Measurements from ENCODE around the gene DHX15. TPM values are rescaled to one million over a fixed set of nuclear protein-coding genes. Genes with fewer than 3 reads are reported as not detected.

The DHX15 gene
- total RNA-seq, 4 donors from 2014 or later: 118 to 203 (median 170) TPM

DNA sequence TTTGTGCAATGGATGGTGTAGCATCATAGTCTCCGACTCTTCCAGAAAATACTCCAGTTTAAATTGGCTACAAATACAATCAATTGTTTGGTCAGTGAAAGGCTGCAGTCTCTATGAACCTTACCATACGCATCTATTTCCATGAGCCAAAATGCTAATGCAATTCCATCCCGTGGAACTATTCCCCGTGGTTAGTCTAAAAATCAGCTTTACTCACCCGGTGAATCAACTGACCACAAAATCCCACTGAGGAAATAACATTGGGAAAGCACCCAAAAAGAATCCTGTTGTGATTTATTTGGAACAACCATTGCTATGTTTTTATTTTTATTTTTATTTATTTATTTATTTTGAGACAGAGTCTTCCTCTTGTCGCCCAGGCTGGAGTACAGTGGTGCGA lies 87.1 kb downstream of the DHX15 start:
- H3K4me3 ChIP-seq: no peak overlapping the region
- no peaks in the 10 kb centered on the region for H3K4me1 ChIP-seq
- TF ChIP-seq EP300 (IDR thresholded peaks at IDR 0.05; ENCODE audit: low read depth) (no peak), POLR2AphosphoS5 (IDR thresholded peaks at IDR 0.05) (no peak), POLR2A (IDR thresholded peaks at IDR 0.05) (no peak)
- TF ChIP-seq, protein P1, sequence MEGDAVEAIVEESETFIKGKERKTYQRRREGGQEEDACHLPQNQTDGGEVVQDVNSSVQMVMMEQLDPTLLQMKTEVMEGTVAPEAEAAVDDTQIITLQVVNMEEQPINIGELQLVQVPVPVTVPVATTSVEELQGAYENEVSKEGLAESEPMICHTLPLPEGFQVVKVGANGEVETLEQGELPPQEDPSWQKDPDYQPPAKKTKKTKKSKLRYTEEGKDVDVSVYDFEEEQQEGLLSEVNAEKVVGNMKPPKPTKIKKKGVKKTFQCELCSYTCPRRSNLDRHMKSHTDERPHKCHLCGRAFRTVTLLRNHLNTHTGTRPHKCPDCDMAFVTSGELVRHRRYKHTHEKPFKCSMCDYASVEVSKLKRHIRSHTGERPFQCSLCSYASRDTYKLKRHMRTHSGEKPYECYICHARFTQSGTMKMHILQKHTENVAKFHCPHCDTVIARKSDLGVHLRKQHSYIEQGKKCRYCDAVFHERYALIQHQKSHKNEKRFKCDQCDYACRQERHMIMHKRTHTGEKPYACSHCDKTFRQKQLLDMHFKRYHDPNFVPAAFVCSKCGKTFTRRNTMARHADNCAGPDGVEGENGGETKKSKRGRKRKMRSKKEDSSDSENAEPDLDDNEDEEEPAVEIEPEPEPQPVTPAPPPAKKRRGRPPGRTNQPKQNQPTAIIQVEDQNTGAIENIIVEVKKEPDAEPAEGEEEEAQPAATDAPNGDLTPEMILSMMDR (IDR thresholded peaks at IDR 0.05): no peak
- H3K9me3 ChIP-seq: no peaks in the 10 kb centered on the region
- no peak overlapping the region for H3K27ac ChIP-seq
- 88 to 91% methylated on average over 4 to 7 of the region's 7 CpGs for WGBS, 2 donors (ENCODE audit: low coverage in 1 of 2)
- intact Hi-C loops (cut with DNase I; ENCODE audit: low total_unique reads) (no loop called here), in situ Hi-C loops (cut with MboI; ENCODE audit: low pct_ligation_motif_present in 1 of 4, low pct_unique_long_range_greater_than_20kb in 1 of 4, low sequenced_read_pairs in 3 of 4) (loop anchor here in 3 of 4 donors (25.0 kb wide), 3 partner anchors 190 to 415 kb away; partner anchors contain the start of gene CCDC149 (in 1 of the 3))
- no peak for DNase-seq
- H3K36me3 ChIP-seq: no peaks in the 10 kb centered on the region
- no peaks in the 10 kb centered on the region for H3K27me3 ChIP-seq

GRCh38 chr4:24496597-24496996 lies 87.8 kb downstream of the DHX15 start:
- no peak for DNase-seq
- TF ChIP-seq, protein P1 (IDR thresholded peaks at IDR 0.05): no peak
- TF ChIP-seq POLR2A (IDR thresholded peaks at IDR 0.05) (no peak), POLR2AphosphoS5 (IDR thresholded peaks at IDR 0.05) (no peak), EP300 (IDR thresholded peaks at IDR 0.05; ENCODE audit: low read depth) (no peak)
- in situ Hi-C loops (cut with MboI; ENCODE audit: low pct_ligation_motif_present in 1 of 4, low pct_unique_long_range_greater_than_20kb in 1 of 4, low sequenced_read_pairs in 3 of 4): loop anchor here in 3 of 4 donors (25.0 kb wide), 3 partner anchors 191 to 416 kb away; partner anchors contain the start of gene CCDC149 (in 1 of the 3)
- intact Hi-C loops (cut with DNase I; ENCODE audit: low total_unique reads): no loop called here
- no peak overlapping the region for H3K27ac ChIP-seq
- 81 to 87% methylated on average over 6 of the region's 6 CpGs for WGBS, 2 donors (ENCODE audit: low coverage in 1 of 2)
- no peaks in the 10 kb centered on the region for H3K9me3 ChIP-seq
- no peak overlapping the region for H3K4me3 ChIP-seq
- H3K27me3 ChIP-seq: no peaks in the 10 kb centered on the region
- H3K4me1 ChIP-seq: no peaks in the 10 kb centered on the region
- H3K36me3 ChIP-seq: no peaks in the 10 kb centered on the region

GRCh38 chr4:24495388-24495787 lies 89.0 kb downstream of the DHX15 start:
- in situ Hi-C loops (cut with MboI; ENCODE audit: low pct_ligation_motif_present in 1 of 4, low pct_unique_long_range_greater_than_20kb in 1 of 4, low sequenced_read_pairs in 3 of 4) (loop anchor here in 3 of 4 donors (25.0 kb wide), 3 partner anchors 192 to 417 kb away; partner anchors contain the start of gene CCDC149 (in 1 of the 3)), intact Hi-C loops (cut with DNase I; ENCODE audit: low total_unique reads) (no loop called here)
- DNase-seq: no peak
- TF ChIP-seq POLR2A (IDR thresholded peaks at IDR 0.05) (no peak), EP300 (IDR thresholded peaks at IDR 0.05; ENCODE audit: low read depth) (no peak), POLR2AphosphoS5 (IDR thresholded peaks at IDR 0.05) (no peak)
- TF ChIP-seq, protein P1 (IDR thresholded peaks at IDR 0.05): no peak
- Histone ChIP-seq H3K9me3 (no peaks in the 10 kb centered on the region), H3K4me3 (no peak overlapping the region), H3K36me3 (no peaks in the 10 kb centered on the region), H3K4me1 (no peaks in the 10 kb centered on the region), H3K27ac (no peak overlapping the region), H3K27me3 (no peaks in the 10 kb centered on the region)
- 96 to 100% methylated on average over 1 of the region's 1 CpG for WGBS, 2 donors (ENCODE audit: low coverage in 1 of 2)

DNA sequence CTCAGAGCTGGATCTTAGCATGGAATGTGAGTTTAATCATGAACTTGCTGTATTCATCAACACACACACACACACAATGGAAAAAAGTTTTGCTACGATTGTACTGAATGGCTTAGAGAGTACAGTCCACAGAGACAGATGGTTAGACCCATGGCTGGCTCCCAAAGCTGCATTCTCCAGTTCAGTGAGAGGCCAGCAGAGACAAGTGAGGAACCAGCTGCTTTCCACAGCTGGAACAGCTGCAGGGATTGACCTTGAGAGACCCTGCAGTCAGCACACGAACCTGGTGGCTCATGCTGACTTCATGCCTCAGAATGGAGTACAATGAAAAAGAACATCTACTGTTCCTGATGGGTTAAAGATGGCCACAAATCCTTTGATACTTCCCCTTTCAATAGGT lies 94.5 kb downstream of the DHX15 start:
- DNase-seq: no peak
- H3K4me1 ChIP-seq: no peaks in the 10 kb centered on the region
- no peak overlapping the region for H3K4me3 ChIP-seq
- no peak overlapping the region for H3K27ac ChIP-seq
- in situ Hi-C loops (cut with MboI; ENCODE audit: low pct_ligation_motif_present in 1 of 4, low pct_unique_long_range_greater_than_20kb in 1 of 4, low sequenced_read_pairs in 3 of 4) (loop anchor here in 3 of 4 donors (5.0 to 25.0 kb wide), 6 partner anchors 197 to 495 kb away; partner anchors contain the start of gene CCDC149 (in 1 of the 3)), intact Hi-C loops (cut with DNase I; ENCODE audit: low total_unique reads) (no loop called here)
- H3K27me3 ChIP-seq: no peaks in the 10 kb centered on the region
- 54 to 86% methylated on average over 1 to 2 of the region's 2 CpGs for WGBS, 2 donors (ENCODE audit: low coverage in 1 of 2)
- H3K9me3 ChIP-seq: no peaks in the 10 kb centered on the region
- TF ChIP-seq POLR2A (IDR thresholded peaks at IDR 0.05): no peak
- peak; percentile 30 to 56 (median 40) for TF ChIP-seq POLR2AphosphoS5 (IDR thresholded peaks at IDR 0.05)
- H3K36me3 ChIP-seq: no peaks in the 10 kb centered on the region
